Measurements from ENCODE around the gene DCTN3.

GRCh38 chr9:34648673-34649072, 28.4 kb upstream of the DCTN3 start:
- no peak for TF ChIP-seq CREB1 (IDR thresholded peaks at IDR 0.05; ENCODE audit: low read depth)
- no peak for TF ChIP-seq CEBPB (IDR thresholded peaks at IDR 0.05)
- no peak for TF ChIP-seq EP300 (IDR thresholded peaks at IDR 0.05; ENCODE audit: borderline replicate concordance)
- TF ChIP-seq RAD21 (IDR thresholded peaks at IDR 0.05; ENCODE audit: low read depth): no peak
- TF ChIP-seq REST (IDR thresholded peaks at IDR 0.05; ENCODE audit: low read depth): no peak
- TF ChIP-seq TAF1 (IDR thresholded peaks at IDR 0.05; ENCODE audit: low read depth): no peak
- TF ChIP-seq TCF12 (IDR thresholded peaks at IDR 0.05; ENCODE audit: low read depth): no peak
- TF ChIP-seq MAX (IDR thresholded peaks at IDR 0.05): no peak
- no peak for TF ChIP-seq YY1 (IDR thresholded peaks at IDR 0.05; ENCODE audit: low read depth)
- TF ChIP-seq TEAD4 (IDR thresholded peaks at IDR 0.05): no peak
- no peak for TF ChIP-seq FOXM1 (IDR thresholded peaks at IDR 0.05; ENCODE audit: borderline replicate concordance, low read depth)
- TF ChIP-seq EGR1 (IDR thresholded peaks at IDR 0.05): no peak

All from Ishikawa (cell line).